MCF 10A (cell line): ENCODE results near the gene KIRREL3. TPM values are rescaled to one million over a fixed set of nuclear protein-coding genes. Genes with fewer than 3 reads are reported as not detected.
"Not testable (repeated sequence)": the region's sequence is repeated elsewhere in the genome, so short reads cannot be mapped to it uniquely, and the experiment has no call there.

Source experiments
- BruUV-seq: library from RNA; stranded (reverse); fragments of 400-500 nt; replicated peaks from 2 replicates; lab custom pipeline; 2021; lab: Mats Ljungman, UMichigan
- CTCF ChIA-PET: fragments of 300-600 bp; sonication (Branson Sonifier 250); formaldehyde crosslinking; extraction: SDS; loops from one replicate; lab custom pipeline; 2021; ENCODE audit warnings: antibody characterized with exemption, inconsistent platforms; lab: Yijun Ruan, JAX
- POLR2A ChIA-PET: fragments of 300-600, 350-650 bp; sonication (Branson Sonifier 250); formaldehyde crosslinking; extraction: SDS; loops from one replicate; lab custom pipeline; 2020; ENCODE audit warnings: antibody characterized with exemption, inconsistent platforms; lab: Yijun Ruan, JAX
- DNase-seq: peaks from one replicate; pipeline ENCODE4 v3.0.0-alpha.2; 2018; ENCODE audit not compliant: unreplicated experiment
- H3K27ac Mint-ChIP-seq: one replicate; pipeline ENCODE4 v1.8.0; 2022; ENCODE audit warnings: mild to moderate bottlenecking, low read depth, mixed read lengths; ENCODE audit not compliant: unreplicated experiment
- H3K27me3 Mint-ChIP-seq: one replicate; pipeline ENCODE4 v1.8.0; 2022; ENCODE audit warnings: mixed read lengths; ENCODE audit not compliant: insufficient read depth, unreplicated experiment
- H3K36me3 Mint-ChIP-seq: one replicate; pipeline ENCODE4 v1.8.0; 2022; ENCODE audit warnings: mild to moderate bottlenecking, moderate library complexity, mixed read lengths; ENCODE audit not compliant: insufficient read depth, unreplicated experiment
- H3K4me1 Mint-ChIP-seq: one replicate; pipeline ENCODE4 v1.8.0; 2022; ENCODE audit warnings: mixed read lengths; ENCODE audit not compliant: insufficient read depth, unreplicated experiment
- H3K4me3 Mint-ChIP-seq: one replicate; pipeline ENCODE4 v1.8.0; 2022; ENCODE audit warnings: mild to moderate bottlenecking, moderate library complexity, mixed read lengths; ENCODE audit not compliant: unreplicated experiment
- H3K9me3 Mint-ChIP-seq: one replicate; pipeline ENCODE4 v1.8.0; 2022; ENCODE audit warnings: mixed read lengths; ENCODE audit not compliant: unreplicated experiment
- CTCF ChIP-seq: fragments of 200-600 bp; IDR thresholded peaks from one replicate; pipeline ENCODE4 v1.8.0; 2022; ENCODE audit warnings: antibody characterized with exemption, mild to moderate bottlenecking; ENCODE audit not compliant: unreplicated experiment
- intact Hi-C: fragments of 100-400 bp; cut with micrococcal nuclease; formaldehyde crosslinking; loops from 2 replicates; pipeline ENCODE4 v1.14.1; 2022
- total RNA-seq: library from RNA; stranded (reverse); gene quantifications from 2 replicates; pipeline ENCODE4 v1.2.3, GENCODE V29; 2022

The KIRREL3 gene
- total RNA-seq, 1 experiment from 2014 or later: not detected

DNA sequence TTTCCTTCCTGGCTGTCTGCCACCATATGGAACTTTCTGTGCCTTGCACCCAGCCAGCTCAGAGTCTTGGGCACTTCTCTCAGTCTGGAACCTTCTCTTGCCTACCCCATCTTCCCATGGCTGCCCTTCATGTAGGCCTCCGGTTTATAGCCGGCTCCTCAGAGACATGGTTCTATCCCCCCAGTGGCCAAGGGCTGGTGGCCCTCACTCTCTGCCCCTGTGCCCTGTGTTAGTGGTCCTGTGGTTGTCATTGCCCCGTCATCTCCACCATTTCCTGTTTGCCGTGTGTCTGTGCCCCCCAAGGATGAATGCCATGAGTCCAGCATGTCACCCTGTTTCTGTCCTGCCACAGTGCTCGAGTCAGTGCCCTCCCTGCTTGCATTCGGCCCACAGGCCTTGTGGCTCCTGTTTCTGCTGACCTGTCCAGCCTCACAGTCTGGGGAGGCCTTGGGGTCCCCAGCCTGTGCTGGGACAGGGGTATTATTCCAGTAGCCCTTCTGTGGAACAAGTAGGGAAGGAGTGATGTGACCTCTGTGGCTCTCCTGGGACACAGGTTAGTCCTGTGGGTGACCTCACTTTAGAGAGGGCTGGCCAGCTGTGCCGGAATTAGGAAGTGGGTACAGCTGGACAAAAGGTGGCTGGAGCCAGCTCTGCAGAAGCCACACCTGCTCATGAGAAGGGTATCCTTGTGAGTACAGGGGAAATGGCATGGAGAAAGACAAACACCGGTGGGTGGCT, 614.4 kb downstream of the KIRREL3 start:
- DNase-seq: no peak
- no peak for TF ChIP-seq CTCF
- no peaks in the 10 kb centered on the region for H3K27me3 Mint-ChIP-seq
- CTCF ChIA-PET: interaction anchor here (0.6 to 1.8 kb wide), 3 partner anchors 75 to 1073 kb away, joined by 3 to 12 read pairs (median 6); no protein-coding TSS in a partner anchor
- intact Hi-C loops: no loop called here
- POLR2A ChIA-PET: interaction anchor here (0.9 kb wide), 1 partner anchor 13 kb away, joined by 3 read pairs; no protein-coding TSS in a partner anchor
- no TSS peak for BruUV-seq
- H3K9me3 Mint-ChIP-seq: no peaks in the 10 kb centered on the region
- peak overlapping the region; percentile 42 for H3K27ac Mint-ChIP-seq
- H3K36me3 Mint-ChIP-seq: no peaks in the 10 kb centered on the region
- no peak overlapping the region for H3K4me3 Mint-ChIP-seq
- peaks cover 28% of the 10 kb centered on the region for H3K4me1 Mint-ChIP-seq

GRCh38 chr11:126384449-126385070, 616.0 kb downstream of the KIRREL3 start:
- DNase-seq: no peak
- no peaks in the 10 kb centered on the region for H3K27me3 Mint-ChIP-seq
- no peak overlapping the region for H3K27ac Mint-ChIP-seq
- peaks cover 27% of the 10 kb centered on the region for H3K4me1 Mint-ChIP-seq
- ChIA-PET POLR2A (no interaction called here), CTCF (interaction anchor here (0.9 kb wide), 1 partner anchor 7 kb away, joined by 3 read pairs; no protein-coding TSS in a partner anchor)
- H3K36me3 Mint-ChIP-seq: no peaks in the 10 kb centered on the region
- no peak for TF ChIP-seq CTCF
- intact Hi-C loops: no loop called here
- no peaks in the 10 kb centered on the region for H3K9me3 Mint-ChIP-seq
- no peak overlapping the region for H3K4me3 Mint-ChIP-seq
- no TSS peak for BruUV-seq

- Mint-ChIP-seq H3K9me3 (no peaks in the 10 kb centered on the region), H3K27me3 (no peaks in the 10 kb centered on the region), H3K4me3 (no peak overlapping the region), H3K27ac (no peak overlapping the region), H3K36me3 (no peaks in the 10 kb centered on the region), H3K4me1 (peaks cover 27% of the 10 kb centered on the region)
- intact Hi-C loops: no loop called here
- no peak for DNase-seq
- TF ChIP-seq CTCF: no peak
- BruUV-seq: no TSS peak
- ChIA-PET CTCF (interaction anchor here (0.6 kb wide), 1 partner anchor 16 kb away, joined by 3 read pairs; no protein-coding TSS in a partner anchor), POLR2A (no interaction called here)
Measured at GRCh38 chr11:126383339-126384335, 616.9 kb downstream of the KIRREL3 start.

DNA sequence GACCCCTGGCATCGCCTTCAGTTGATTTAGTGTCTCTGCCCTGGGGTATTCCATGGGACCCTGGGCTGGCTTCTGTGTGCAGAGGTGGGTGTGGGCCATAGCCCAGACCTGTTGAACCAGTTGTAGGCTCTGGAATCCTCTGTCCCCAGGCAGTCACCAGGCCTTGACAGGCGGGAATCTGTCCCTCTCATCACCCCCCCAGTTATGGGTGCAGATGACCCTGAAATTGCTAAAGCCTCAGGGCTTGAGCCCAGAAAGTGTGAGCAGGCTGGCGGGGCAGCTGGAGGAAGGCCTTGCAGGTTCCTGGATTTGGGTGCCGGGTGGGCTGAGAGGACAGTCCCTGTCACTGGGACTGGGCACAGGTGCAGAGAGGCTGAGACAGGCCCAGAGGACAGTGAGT, 617.9 kb downstream of the KIRREL3 start:
- H3K27ac Mint-ChIP-seq, H3K27me3 Mint-ChIP-seq, H3K9me3 Mint-ChIP-seq, BruUV-seq, H3K4me3 Mint-ChIP-seq, intact Hi-C loops, H3K36me3 Mint-ChIP-seq, DNase-seq, POLR2A ChIA-PET, CTCF ChIA-PET: not testable (repeated sequence)
- H3K4me1 Mint-ChIP-seq: peaks cover 27% of the 10 kb centered on the region

- CTCF ChIA-PET, DNase-seq, H3K27me3 Mint-ChIP-seq, H3K4me3 Mint-ChIP-seq, intact Hi-C loops, H3K9me3 Mint-ChIP-seq, BruUV-seq, H3K36me3 Mint-ChIP-seq, H3K27ac Mint-ChIP-seq, POLR2A ChIA-PET: not testable (repeated sequence)
- H3K4me1 Mint-ChIP-seq: peaks cover 23% of the 10 kb centered on the region
Measured at GRCh38 chr11:126381960-126382359, 618.6 kb downstream of the KIRREL3 start.
